Endothelial cell of umbilical vein (primary cell): ENCODE measurements around the gene CRELD2. TPM values are rescaled to one million over a fixed set of nuclear protein-coding genes. Genes with fewer than 3 reads are reported as not detected.

Experiments used
- BruUV-seq: library from RNA; stranded (reverse); fragments of 400-500 nt; replicated peaks from 2 replicates; lab custom pipeline; 2021; lab: Mats Ljungman, UMichigan
- CTCF ChIA-PET: fragments of 300-600, 350-600 bp; sonication (Branson Sonifier 250); formaldehyde crosslinking; loops from one replicate; lab custom pipeline; 2021; ENCODE audit warnings: antibody characterized with exemption, inconsistent platforms; lab: Charles Lee
- POLR2A ChIA-PET: fragments of 300-600, 350-600 bp; sonication (Branson Sonifier 250); formaldehyde crosslinking; loops from one replicate; lab custom pipeline; 2021; ENCODE audit warnings: antibody characterized with exemption, inconsistent platforms; lab: Charles Lee
- DNase-seq: peaks from one replicate; pipeline ENCODE4 v3.0.0-alpha.2; 2011; ENCODE audit warnings: low read depth, low spot score
- FAIRE-seq: peaks from 2 replicates; lab custom pipeline; 2011; peaks lifted over from hg19 to GRCh38; lab: Jason Lieb, UNC
- H2AFZ ChIP-seq: 2 replicates; pipeline ENCODE4 v1.6.0; 2012; ENCODE audit warnings: low read depth, low read length, control low read depth, inconsistent platforms
- H3K27ac ChIP-seq: 2 replicates; pipeline ENCODE4 v1.5.1; 2011; ENCODE audit warnings: low read depth, mild to moderate bottlenecking, control low read depth, low read length, moderate library complexity; ENCODE audit not compliant: insufficient read depth
- H3K27me3 ChIP-seq, 2 experiments: 2 replicates each; pipeline versions ENCODE4 v1.6.0 to v1.6.1; 2011; ENCODE audit warnings: low read length in 2 of 2, mixed read lengths in 1 of 2; ENCODE audit not compliant: control insufficient read depth in 2 of 2, insufficient read depth in 2 of 2
- H3K36me3 ChIP-seq, 2 experiments: 2 replicates in 1 of 2; 3 replicates in 1 of 2; pipeline ENCODE4 v1.5.1; 2011; ENCODE audit warnings: low read length in 2 of 2, mild to moderate bottlenecking in 1 of 2, moderate library complexity in 1 of 2; ENCODE audit not compliant: control insufficient read depth in 2 of 2, insufficient read depth in 2 of 2; ENCODE audit errors: extremely low read depth in 1 of 2
- H3K4me1 ChIP-seq: 3 replicates; pipeline ENCODE4 v1.5.1; 2011; ENCODE audit warnings: mild to moderate bottlenecking, low read length; ENCODE audit not compliant: control insufficient read depth, insufficient read depth; ENCODE audit errors: extremely low read depth
- H3K4me2 ChIP-seq: 2 replicates; pipeline ENCODE4 v1.6.1; 2011; ENCODE audit warnings: low read length, control low read depth, mixed read lengths; ENCODE audit not compliant: insufficient read depth
- H3K4me3 ChIP-seq, 3 experiments: fragments of 200-600 bp in 1 of 3; sonication (generic), shearing (Covaris generic) in 1 of 3; replicated peaks in 1 of 3; 2 replicates each; pipeline ENCODE4 v1.5.1; 2011 to 2016; ENCODE audit warnings: control low read depth in 3 of 3, low read length in 3 of 3, mild to moderate bottlenecking in 2 of 3, inconsistent platforms in 1 of 3, low read depth in 1 of 3, moderate library complexity in 1 of 3; ENCODE audit not compliant: insufficient read depth in 1 of 3
- H3K79me2 ChIP-seq: 2 replicates; pipeline ENCODE4 v1.6.0; 2012; ENCODE audit warnings: low read length, inconsistent platforms; ENCODE audit not compliant: control insufficient read depth, insufficient read depth
- H3K9ac ChIP-seq: replicated peaks from 2 replicates; pipeline ENCODE3; 2011; ENCODE audit warnings: low read length, control low read depth; ENCODE audit not compliant: insufficient read depth; ENCODE audit errors: extremely low read depth
- H3K9me1 ChIP-seq: replicated peaks from 3 replicates; pipeline ENCODE4 v1.6.0; 2011; ENCODE audit warnings: mild to moderate bottlenecking, low read length; ENCODE audit not compliant: control insufficient read depth, insufficient read depth; ENCODE audit errors: extremely low read depth
- H3K9me3 ChIP-seq: replicated peaks from 2 replicates; pipeline ENCODE4 v1.5.1; 2012; ENCODE audit warnings: low read length, inconsistent platforms; ENCODE audit not compliant: control insufficient read depth, insufficient read depth
- H4K20me1 ChIP-seq: replicated peaks from 2 replicates; pipeline ENCODE3; 2011; ENCODE audit warnings: mild to moderate bottlenecking, low read length; ENCODE audit not compliant: control insufficient read depth, insufficient read depth; ENCODE audit errors: extremely low read depth
- EZH2 ChIP-seq: IDR thresholded peaks from 2 replicates; pipeline ENCODE4 v1.6.1; 2012; ENCODE audit warnings: borderline replicate concordance, low read depth, mild to moderate bottlenecking, moderate library complexity, low read length, inconsistent platforms; ENCODE audit not compliant: severe bottlenecking
- FOS ChIP-seq: IDR thresholded peaks from 2 replicates; pipeline ENCODE4 v1.6.1; 2011; ENCODE audit warnings: mild to moderate bottlenecking, low read length, moderate library complexity, borderline replicate concordance; ENCODE audit not compliant: insufficient read depth
- GATA2 ChIP-seq: IDR thresholded peaks from 2 replicates; pipeline ENCODE4 v1.7.0; 2011; ENCODE audit warnings: low read depth, mild to moderate bottlenecking, moderate library complexity, mixed read lengths, low read length; ENCODE audit not compliant: insufficient read length, insufficient read depth
- POLR2A ChIP-seq: IDR thresholded peaks from 2 replicates; pipeline ENCODE4 v1.6.1; 2012; ENCODE audit warnings: low read depth, mild to moderate bottlenecking, control low read depth, low read length
- POLR2AphosphoS5 ChIP-seq: IDR thresholded peaks from 2 replicates; pipeline ENCODE4 v1.6.1; 2012; ENCODE audit warnings: low read depth, mild to moderate bottlenecking, control low read depth, low read length, moderate library complexity; ENCODE audit not compliant: insufficient read depth
- dilution Hi-C: fragments of 300-500 bp; cut with MboI; formaldehyde crosslinking; loops from one replicate; pipeline ENCODE4 v1.15.0; 2019; ENCODE audit warnings: low sequenced_read_pairs; ENCODE audit not compliant: extremely low pct_ligation_motif_present
- intact Hi-C: fragments of 100-400 bp; cut with micrococcal nuclease; formaldehyde crosslinking; loops from one replicate; pipeline ENCODE4 v1.10.0; 2022
- polyA plus RNA-seq, 4 experiments: library from polyadenylated mRNA; depleted of rRNA in 3 of 4; stranded (reverse) in 3 of 4; unstranded in 1 of 4; fragments of >200 nt; gene quantifications; 2 replicates each; pipeline versions ENCODE4 v1.2.1 to v1.2.3, GENCODE V29; 2011 to 2012; ENCODE audit warnings: missing spikeins in 1 of 4
- total RNA-seq: library from RNA; stranded (reverse); gene quantifications from 2 replicates; pipeline ENCODE4 v1.2.3, GENCODE V29; 2021
- TF ChIP-seq, protein P1 (sequence below), 2 donors: IDR thresholded peaks; 1 replicate in 1 of 2; 2 replicates in 1 of 2; pipeline ENCODE4 v1.5.1; 2011; ENCODE audit warnings: low read length in 2 of 2, mild to moderate bottlenecking in 2 of 2, moderate library complexity in 2 of 2, control low read depth in 1 of 2, inconsistent platforms in 1 of 2, low read depth in 1 of 2; ENCODE audit not compliant: insufficient read depth in 1 of 2; ENCODE audit errors: extremely low read depth in 1 of 2
- TF ChIP-seq, protein P2 (sequence below): IDR thresholded peaks from 2 replicates; pipeline ENCODE4 v1.6.1; 2011; ENCODE audit not compliant: insufficient read depth, insufficient read length

The CRELD2 gene
- total and polyA plus RNA-seq, 2 donors (not counting 3 experiments of a cell fraction or from before 2014, with no cell fraction given) = 71.0 to 86.3 TPM

DNA sequence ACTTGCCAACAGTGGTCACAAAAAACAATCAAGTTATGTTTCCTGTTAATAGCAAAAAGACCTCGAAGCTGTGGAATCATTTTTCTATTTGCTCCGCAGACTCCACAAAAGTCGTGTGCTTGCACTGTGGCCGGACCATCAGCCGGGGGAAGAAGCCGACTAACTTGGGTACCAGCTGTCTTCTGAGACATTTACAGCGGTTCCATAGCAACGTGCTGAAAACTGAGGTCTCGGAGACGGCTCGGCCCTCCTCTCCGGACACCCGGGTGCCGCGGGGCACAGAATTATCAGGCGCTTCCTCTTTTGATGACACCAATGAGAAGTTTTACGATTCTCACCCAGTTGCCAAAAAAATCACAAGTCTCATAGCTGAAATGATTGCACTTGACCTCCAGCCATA is 33.2 kb upstream of the CRELD2 start:
- Histone ChIP-seq H3K4me1 (peaks cover 8% of the 10 kb centered on the region), H3K9me3 (no peaks in the 10 kb centered on the region), H4K20me1 (no peaks in the 10 kb centered on the region), H3K4me3 (no peak overlapping the region), H3K36me3 (peaks cover 4 to 36% of the 10 kb centered on the region in 2 experiments), H3K4me2 (no peak overlapping the region), H3K27me3 (no peaks in the 10 kb centered on the region), H3K9me1 (no peaks in the 10 kb centered on the region), H3K27ac (no peak overlapping the region), H3K9ac (no peak overlapping the region), H3K79me2 (peaks cover 65% of the 10 kb centered on the region), H2AFZ (no peak overlapping the region)
- DNase-seq (no peak), FAIRE-seq (no peak)
- ChIA-PET CTCF (no interaction called here), POLR2A (no interaction called here)
- BruUV-seq = no TSS peak
- dilution Hi-C loops (no loop called here), intact Hi-C loops (no loop called here)
- TF ChIP-seq GATA2 (no peak), FOS (no peak), POLR2A (no peak), POLR2AphosphoS5 (no peak), EZH2 (no peak)
- TF ChIP-seq, protein P1, sequence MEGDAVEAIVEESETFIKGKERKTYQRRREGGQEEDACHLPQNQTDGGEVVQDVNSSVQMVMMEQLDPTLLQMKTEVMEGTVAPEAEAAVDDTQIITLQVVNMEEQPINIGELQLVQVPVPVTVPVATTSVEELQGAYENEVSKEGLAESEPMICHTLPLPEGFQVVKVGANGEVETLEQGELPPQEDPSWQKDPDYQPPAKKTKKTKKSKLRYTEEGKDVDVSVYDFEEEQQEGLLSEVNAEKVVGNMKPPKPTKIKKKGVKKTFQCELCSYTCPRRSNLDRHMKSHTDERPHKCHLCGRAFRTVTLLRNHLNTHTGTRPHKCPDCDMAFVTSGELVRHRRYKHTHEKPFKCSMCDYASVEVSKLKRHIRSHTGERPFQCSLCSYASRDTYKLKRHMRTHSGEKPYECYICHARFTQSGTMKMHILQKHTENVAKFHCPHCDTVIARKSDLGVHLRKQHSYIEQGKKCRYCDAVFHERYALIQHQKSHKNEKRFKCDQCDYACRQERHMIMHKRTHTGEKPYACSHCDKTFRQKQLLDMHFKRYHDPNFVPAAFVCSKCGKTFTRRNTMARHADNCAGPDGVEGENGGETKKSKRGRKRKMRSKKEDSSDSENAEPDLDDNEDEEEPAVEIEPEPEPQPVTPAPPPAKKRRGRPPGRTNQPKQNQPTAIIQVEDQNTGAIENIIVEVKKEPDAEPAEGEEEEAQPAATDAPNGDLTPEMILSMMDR (IDR thresholded peaks at IDR 0.05; ENCODE audit: extremely low read depth in 1 of 2, insufficient read depth in 1 of 2, low read depth in 1 of 2, low read length in 2 of 2) = no peak
- TF ChIP-seq, protein P2, sequence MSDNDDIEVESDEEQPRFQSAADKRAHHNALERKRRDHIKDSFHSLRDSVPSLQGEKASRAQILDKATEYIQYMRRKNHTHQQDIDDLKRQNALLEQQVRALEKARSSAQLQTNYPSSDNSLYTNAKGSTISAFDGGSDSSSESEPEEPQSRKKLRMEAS = no peak
